Activated CD4-positive, alpha-beta T cell treated with anti-CD3 and anti-CD28 coated beads, Interleukin-2, Interleukin-6, amounts not matched to agents 100 ng/mL and 50 ng/mL, durations not matched to agents 16 hours and 8 hours (primary cell): Measurements from ENCODE around the gene NPPC.
A peak's percentile ranks its signal among the peaks of the same experiment; 100 is the strongest.
"Not testable (repeated sequence)": the region's sequence is repeated elsewhere in the genome, so short reads cannot be mapped to it uniquely, and the experiment has no call there.

Experiments
- DNase-seq: peaks from one replicate; pipeline ENCODE4 v3.0.0-alpha.2; 2020

The NPPC gene, protein sequence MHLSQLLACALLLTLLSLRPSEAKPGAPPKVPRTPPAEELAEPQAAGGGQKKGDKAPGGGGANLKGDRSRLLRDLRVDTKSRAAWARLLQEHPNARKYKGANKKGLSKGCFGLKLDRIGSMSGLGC

DNA sequence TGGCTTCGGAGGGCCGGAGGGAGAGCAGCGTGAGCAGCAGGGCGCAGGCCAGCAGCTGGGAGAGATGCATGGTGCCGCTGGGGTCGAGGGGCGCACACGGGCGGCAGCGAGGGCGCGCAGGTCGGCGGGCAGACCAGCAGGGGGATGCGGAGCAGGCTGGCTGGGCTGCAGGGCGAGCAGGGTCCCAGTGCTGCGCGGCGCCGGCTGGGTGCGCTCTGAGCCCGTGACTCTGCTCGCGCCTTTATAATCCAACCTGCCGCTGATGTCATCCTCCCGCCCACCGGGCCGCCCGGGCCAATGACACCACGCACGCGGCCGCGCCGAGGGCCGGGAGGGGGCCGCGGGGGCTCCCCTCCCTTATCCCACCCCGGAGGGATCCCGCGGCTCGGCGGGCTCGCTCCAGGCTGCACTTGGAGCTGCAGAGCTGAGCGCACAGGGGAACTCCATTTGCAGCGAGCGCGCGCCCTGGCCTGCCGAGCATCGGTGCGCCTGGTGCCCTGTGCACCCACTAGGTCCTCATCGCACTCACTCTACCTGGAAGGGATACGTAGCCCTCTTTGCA, at the start of gene NPPC:
TSS of gene NPPC (minus strand) at position 217 of the 562 bp plus-strand sequence. CDS start at position 70, 147 bp downstream.
- DNase-seq = peak; percentile 78

DNA sequence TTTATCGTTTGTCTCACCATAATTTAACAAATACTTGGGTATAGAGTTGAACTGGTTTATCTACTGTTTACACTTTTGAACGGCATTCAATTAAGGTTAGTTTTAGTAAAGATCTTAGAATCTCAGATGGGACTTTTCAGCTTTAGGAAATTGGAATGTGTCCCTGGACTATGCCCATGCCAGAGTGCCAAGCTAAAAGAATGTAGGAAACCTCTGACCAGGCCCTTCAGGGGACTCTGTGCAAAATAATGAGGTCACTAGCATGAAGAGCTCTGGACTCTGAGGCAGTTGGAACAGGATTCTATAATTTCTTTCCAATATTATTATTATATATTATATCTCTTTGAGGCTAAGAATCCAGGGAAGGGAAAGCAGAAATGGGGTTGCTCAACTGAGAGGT, 48.8 kb upstream of the NPPC start:
- DNase-seq = no peak

DNA sequence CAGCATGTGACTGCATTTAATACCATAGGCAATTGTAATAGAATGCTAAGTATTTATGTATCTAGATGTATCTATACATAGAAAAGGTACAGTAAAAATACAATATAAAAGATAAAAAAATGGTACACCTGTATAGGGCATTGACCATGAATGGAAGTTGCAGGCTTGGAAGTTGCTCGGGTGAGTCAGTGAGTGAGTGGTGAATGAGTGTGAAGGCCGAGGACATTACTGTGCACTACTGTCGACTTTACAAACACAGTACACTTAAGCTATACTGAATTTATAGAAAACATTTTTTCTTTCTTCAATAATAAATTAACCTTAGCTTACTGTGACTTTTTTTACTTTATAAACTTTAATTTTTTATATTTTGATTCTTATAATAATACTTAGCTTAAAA, 44.3 kb upstream of the NPPC start:
- DNase-seq = no peak

DNA sequence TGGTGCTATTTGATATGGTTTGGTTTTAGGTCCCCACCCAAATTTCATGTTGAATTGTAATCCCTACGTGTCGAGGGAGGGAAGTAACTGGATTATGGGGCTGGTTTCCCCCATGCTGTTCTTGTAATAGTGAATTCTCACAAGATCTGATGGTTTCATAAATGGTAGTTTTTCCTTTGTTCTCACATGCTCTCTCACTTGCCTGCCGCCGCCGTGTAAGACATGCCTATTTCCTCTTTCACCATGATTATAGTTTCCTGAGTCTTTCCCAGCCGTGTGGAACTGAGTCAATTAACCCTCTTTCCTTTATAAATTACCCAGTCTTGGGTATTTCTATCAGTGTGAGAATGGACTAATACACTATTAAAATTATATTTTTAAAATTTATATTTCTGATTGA, 42.6 kb upstream of the NPPC start:
- DNase-seq = no peak

DNA sequence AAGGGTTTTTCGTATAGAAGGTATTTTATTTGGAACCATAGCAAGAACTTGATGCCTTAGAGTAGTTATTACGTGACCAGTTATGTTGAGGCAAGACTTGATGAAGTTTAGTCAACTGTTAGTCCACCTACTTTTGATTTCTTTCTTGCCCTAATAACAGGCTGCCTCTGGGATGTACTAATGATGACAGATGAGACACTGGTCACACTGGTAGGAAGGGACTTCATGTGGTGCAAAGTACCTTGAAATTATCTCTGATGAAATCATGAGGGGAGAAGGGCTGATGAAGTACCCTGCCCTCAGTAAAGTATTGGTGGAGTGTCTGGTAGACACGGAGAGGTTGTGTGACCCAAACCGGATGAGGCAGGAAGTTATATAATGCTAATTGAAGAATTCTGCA, 40.7 kb upstream of the NPPC start:
- DNase-seq = no peak

DNA sequence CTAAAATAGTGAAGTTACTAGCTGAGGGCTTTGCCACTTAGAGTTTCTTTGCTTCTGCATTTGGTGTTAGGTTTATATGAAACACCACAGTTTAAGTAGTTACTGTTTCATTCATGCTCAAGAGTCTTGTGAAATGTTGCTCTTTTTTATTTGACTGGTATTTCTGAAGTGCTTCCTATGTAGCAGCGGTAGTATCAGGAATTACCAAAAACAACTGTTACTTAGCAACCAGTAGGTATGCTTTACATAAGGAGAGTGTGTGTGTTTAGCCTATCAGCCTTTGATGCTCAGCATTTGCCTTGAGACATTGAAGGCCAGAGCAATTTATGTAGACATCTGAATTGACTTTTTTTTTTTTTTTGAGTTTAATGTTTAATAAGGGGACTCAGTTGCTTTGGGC, 38.9 kb upstream of the NPPC start:
- DNase-seq = no peak

DNA sequence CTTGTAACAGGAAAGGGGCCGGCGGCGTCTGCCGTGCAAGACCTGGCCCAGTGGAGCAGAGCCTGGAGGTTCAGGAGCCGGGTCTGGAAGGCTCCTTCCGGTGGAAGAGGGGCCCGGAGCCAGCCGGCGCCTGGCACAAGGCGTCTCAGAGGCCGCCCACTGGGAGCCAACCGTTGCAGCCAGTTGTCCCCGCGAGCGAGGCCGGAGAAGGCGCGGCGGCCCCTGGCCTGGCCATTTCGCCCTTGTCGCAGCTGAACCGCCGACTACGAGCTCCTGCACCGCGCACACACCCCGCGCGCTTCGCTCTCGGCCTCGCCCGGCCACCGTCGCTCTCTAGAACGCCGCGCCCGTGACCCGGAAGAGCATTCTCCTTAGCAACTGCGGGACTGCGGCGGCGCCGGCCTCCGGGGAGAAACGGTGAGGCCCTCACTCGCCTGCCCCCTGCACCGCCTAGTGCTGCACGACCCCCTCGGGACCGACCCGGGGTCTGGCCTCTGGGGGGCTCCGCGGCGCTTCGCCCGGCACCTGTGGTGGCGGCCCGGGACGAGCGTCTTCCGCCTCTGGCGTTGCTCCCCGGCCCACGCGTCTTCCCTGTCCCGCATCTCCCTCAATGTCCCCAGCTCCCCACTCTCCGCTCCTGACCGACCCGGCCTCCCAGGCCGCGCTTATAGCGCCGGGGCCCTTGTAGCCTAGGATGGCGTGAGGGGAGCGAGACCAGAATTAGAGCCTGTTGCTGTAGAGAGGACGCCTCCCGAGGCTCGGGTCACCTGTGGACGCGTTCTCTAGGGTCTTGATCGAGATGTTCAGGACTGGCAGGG, 35.4 kb upstream of the NPPC start, which contains the start of gene DIS3L2:
TSS of gene DIS3L2 (plus strand) at position 365 of the 818 bp plus-strand sequence. CDS start 53,215 bp downstream, outside the sequence.
- peak; percentile 87 for DNase-seq

DNA sequence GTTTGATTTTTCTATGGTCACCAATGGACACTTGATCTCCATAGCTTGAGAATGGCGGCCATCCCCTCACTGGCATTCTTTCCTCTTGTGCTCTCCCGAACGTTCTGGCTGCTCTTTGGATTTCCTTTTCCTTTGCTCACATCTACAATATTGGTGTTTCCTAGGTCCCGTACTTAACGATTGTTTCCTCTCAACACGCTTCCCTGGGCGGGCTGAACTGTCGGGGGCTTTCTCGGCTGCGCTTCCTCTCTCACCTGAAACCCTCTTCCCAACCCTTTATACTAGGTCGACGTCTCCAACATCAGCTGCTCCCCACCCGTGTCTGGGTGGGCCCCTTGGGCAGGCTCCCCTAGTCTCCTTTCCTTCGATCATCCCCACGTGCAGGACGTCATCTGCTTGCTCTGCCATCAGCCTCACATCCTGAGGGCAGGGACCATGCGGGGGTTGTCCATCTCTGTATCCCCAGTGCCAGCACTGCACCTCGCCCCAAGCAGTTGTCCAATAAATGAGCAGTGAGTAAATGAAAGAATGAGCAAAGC, 34.7 kb upstream of the NPPC start:
- DNase-seq = no peak

DNA sequence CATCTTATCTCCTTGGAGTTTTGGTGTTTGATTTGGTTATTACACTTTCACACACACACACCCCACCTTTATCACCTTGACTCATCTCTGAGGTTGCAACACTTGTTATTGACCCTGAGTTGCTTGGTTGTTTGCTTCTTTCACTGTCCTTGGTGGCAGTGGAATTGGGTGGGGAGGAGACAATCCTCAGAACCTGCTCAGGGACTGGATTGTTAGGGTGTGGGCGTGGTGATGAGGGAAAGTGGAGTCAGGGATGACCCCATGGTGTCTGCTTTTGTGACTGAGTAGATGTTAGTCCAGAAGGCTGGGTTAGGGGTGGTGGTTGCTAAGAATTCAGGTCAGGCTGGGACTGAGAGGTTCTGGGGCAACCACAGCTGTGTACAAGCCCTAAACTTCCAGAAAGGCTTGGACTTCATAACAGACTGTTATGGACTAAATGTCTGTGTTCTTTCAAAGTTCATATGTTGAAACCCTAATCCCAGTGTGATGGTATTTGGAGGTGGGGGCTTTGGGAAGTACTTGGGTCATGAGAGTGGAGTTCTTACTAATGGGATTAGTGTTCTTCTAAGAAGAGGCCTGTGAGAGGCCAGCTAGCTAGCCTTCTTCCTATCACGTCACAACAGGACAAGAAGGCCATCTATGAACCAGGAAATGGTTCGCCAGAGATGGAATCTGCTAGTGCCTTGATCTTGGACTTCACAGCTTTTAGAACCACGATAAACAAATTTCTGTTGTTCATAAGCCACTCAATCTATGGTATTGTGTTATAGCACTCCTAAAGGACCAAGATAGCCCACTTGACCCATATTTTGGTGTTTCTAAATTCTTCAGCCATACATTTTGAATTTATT, 31.9 kb upstream of the NPPC start:
- DNase-seq = no peak

DNA sequence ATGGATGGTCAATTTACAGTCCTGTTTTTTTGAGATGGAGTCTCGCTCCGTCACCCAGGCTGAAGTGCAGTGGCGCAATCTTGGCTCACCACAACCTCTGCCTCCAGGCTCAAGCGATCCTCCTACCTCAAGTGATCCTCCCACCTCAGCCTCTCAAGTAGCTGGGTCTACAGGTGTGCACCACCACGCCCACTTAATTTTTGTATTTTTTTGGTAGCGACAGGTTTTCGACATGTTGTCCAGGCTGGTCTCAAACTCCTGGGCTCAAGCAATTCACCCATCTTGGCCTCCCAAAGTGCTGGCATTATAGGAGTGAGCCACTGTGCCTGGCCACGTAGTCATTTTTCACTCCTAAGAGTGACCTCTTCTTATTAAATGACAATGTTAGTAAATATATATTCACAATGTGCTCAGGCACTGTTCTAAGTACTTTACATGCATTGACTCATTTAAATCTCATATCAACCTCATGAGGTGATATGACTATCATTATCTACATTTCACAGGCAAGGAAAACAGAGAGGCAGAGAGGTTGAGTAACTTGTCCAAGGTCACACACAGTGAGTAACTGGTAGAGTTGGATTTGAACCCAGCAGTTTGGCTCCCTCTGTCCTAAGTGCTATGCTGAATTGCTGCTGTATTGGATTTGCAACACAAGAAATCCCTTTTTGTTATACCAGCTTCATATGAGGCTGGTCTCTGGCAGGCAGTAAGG, 29.7 kb upstream of the NPPC start:
- DNase-seq = no peak

DNA sequence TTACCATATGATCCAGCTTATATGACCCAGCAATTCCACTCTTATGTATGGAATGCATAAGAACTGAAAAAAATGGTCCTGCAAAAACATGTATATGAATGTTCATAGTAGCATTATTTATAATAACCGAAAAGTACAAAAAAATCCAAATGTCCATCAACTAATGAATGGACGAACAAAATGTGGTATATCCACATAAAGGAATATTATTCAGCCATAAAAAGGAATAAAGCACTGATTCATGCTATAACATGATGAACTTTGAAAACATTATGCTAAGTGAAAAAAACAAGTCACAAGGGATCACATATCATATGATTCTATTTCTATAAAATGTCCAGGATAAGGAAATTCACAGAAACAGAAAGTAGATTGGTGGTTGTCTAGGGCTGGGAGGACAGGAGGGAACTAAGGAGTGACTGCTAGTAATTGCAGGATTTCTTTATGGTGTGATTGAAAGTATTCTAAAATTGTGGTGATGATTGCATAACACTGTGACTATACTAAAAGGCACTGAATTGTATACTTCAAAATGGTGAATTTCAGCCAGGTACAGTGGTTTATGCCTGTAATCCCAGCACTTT, 25.3 kb upstream of the NPPC start:
- DNase-seq = no peak

DNA sequence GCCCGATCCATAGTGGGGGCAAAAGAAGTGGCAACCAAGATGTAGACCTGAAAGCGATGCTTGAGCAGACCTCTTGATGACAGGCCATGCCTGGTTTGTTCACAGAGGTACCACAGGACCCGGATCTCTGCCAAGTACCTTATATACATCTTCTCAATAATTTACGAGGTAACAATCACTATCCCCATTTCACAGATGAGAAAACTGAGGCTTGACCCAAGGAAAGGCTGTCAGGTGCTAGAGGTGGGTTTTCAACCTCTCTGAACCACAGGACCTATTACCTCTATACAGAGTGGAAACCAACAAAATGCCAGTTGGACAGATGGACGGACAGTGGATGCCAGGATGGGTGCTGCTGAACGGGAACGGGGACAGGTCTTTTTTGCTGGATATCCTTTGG, 21.5 kb upstream of the NPPC start:
- DNase-seq = no peak

DNA sequence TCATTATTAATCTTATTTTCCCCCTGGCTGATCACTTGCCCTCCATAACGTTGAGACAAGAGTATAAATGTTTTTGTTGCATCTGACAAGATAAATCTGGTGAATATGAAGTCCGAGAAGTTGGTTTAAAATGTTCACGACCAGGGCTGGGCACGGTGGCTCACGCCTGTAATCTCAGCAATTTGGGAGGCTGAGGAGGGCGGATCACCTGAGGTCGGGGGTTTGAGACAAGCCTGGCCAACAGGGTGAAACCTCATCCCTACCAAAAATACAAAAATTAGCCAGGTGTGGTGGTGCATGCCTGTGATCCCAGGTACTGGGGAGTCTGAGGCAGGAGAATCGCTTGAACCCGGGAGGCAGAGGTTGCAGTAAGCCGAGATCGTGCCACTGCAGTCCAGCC, 20.9 kb upstream of the NPPC start:
- DNase-seq = not testable (repeated sequence)

DNA sequence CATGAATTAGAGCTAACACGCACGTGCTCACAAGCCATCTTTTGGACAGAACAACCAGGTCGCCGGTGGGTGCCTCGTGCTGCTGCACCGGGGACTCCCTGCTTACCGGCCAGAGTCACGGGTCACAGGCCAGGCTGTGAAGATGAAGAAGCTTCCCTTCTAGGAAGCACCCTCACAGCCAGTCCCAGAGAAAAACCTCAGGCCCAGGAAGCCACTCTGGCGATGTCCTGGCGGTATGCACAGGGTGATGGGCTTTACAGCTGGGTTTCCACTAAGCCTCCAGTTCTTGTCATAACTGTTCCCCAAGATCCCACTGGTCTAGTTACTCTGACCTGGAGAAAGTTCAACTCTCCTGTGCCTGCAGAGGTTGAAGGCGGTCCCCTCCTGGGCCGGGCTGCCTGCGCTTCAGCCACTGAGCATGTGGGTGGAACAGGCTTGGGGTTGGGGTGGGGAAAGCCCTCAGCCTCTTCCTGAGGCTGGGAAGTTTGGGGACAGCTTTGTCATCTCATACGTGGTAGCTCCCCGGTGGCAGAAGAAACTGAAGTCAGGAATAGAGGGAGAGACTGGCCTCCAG, 20.1 kb upstream of the NPPC start:
- DNase-seq = no peak

DNA sequence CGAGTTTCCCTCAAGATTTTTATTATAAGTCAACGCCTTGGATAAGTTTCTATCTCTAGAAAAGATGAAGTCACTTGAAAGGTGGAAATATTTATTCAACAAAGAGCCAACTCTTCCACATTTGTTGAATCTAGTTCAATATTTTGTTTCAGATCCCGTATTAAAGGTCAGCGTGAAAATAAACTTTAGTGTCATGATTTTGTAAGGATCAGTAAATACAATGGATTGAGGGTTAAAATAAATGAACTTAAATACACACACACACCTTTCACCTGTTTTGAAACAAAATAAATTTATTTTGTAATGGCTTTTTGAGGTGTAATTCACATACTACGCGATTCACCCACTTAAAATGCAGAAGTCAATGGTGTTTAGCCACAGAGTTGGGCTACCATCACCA, 16.0 kb upstream of the NPPC start:
- no peak for DNase-seq

DNA sequence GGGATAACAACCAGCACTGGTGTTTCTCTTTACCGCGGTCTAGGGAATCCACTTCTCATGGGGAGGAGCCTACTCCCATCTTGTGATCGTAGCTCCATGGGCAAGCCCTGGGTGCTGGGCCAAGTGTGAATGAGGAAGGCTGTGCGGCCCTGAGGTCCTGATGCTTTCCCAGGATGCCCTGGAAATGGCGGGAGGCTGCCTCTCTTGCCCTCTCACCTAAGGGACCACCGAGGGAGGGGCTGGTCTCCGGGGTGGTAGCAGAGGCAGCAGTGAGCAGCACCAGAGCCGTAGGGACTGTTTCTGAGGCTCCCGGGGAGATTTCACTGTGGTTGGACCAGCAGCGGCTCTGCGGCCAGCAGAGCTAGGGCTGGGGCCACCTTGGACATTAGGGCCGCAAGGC, 15.5 kb upstream of the NPPC start:
- no peak for DNase-seq

DNA sequence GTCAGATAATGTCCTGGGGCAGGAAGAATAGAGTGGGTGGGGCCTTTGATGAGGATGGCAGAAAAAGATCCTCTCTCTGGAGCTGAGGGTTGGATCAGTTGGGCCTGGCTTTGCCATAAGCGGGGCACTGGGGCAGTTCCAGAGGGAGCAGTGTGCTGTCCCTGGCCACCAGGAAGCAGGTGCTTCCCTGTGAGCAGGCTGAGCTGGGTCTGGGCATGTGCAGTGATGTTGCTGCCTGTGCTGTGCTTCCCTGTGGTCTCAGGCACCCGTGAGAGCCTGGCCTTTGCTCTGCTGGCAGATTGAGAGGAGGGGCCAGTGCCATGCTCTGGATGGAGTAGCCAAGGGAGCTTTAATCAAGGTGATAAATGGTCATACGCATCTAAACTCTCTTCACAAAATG, 14.6 kb upstream of the NPPC start:
- DNase-seq = no peak

DNA sequence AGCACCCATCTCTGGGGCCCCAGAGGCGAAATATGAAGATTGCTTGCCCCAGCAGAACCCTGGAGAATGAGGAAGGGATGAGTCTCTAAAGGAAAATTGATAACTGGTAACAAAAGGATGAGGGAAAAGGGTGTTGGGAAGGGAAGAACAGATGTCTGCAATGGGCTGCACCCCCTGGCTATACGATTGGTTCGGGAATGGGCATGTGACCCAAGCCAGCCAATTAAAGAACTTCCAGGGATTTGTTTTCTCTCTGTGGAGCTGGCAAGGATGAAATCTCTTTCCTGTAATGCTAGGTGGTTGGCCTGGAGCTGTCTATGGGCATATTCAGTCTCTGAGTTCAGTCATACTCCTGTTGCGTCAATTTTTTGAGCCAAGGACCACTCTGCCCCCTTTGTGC, 12.8 kb upstream of the NPPC start:
- no peak for DNase-seq

DNA sequence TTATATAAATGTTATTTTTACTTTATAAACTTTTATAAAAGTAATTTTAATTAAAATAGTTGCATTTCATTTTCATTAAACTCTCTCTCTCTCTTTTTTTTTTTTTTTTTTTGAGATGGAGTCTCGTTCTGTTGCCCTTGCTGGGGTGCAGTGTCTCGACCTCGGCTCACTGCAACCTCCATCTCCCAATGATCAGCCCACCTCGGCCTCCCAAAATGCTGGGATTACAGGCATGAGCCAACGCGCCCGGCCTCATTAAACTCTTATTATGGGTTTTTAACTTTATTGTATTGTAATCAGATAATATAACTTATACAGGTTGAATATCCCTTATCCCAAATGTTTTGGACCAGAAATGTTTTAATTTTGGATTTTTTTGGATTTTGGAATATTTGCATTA, 10.9 kb upstream of the NPPC start:
- no peak for DNase-seq

DNA sequence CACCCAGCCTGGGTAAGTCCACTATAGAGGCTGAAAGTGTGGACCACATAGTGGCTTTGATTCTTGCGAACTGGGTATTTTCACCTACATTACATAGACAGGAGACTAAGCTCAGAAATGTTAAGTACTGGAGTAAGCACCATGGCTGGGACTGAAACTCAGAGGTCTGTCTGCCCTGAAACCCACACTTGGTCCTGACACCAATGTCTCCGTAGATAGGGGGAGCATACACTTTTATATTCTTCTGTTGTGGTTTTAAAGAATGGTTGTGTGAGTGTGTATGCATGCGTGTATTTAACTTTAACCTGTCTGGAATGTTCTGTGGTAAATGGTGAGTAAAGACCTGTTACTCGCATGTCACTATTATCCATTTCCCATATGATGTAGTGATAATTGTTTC, 10.3 kb upstream of the NPPC start:
- DNase-seq = no peak

DNA sequence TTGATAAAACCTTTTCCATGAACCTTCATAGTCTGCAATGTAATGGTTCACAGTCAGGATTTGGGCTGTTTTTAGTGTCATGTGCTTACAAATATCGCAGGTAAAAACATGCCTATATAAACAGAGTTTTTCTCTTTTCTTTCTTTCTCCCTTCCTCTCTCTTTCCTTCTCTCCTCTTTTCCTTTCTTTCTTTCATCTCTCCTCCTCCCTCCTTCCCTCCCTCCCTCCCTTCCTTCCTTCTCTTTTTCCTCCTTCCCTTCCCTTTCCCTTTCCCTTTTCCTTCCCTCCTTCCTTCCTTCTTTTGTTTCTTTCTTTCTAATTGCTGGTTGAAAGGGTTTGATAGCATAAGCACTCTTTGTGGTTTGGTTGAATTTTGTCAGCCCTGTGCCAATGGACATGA, 9.6 kb upstream of the NPPC start:
- DNase-seq = no peak

DNA sequence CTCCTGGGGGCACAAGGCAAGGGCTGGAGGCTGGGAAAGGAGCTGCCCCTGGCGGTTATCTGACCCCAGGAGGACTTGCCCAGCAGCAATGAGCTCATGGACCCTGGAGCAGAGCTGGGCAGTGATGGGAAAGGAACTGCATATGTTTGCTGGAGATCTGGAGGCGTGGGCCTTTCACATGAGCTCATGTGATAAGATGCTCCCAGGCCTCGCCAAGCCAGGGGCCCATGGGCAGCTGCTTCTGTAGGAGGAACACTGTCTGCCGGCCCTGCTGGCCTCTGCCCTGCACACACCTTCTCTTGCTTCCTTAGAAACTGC, 9.0 kb upstream of the NPPC start:
- DNase-seq = no peak
